ENCODE data around the gene APPL1.
A peak's percentile ranks its signal among the peaks of the same experiment; 100 is the strongest.

Gene APPL1

GRCh38 chr3:57227204-57227929 is at the start of gene APPL1:
TSS of gene APPL1 (plus strand) at chr3:57227729. CDS start at chr3:57227884, 155 bp downstream.
- peak; percentile 95 for DNase-seq

- DNase-seq, result no peak
These were observed 47.7 kb upstream of the APPL1 start for GRCh38 chr3:57179580-57180410.

- DNase-seq, result no peak
These were observed 43.0 kb upstream of the APPL1 start for GRCh38 chr3:57184526-57184925.

GRCh38 chr3:57192028-57192427 is 35.5 kb upstream of the APPL1 start:
- DNase-seq, result no peak

GRCh38 chr3:57194641-57195040 is 32.9 kb upstream of the APPL1 start:
- no peak for DNase-seq

- DNase-seq, result no peak
These were observed 27.6 kb upstream of the APPL1 start, which contains the start of gene HESX1 for GRCh38 chr3:57199895-57200297. TSS of gene HESX1 (minus strand) at chr3:57199978. CDS start at chr3:57199918, 60 bp downstream.

- DNase-seq, result no peak
These were observed 21.1 kb upstream of the APPL1 start for GRCh38 chr3:57206423-57206822.

- DNase-seq, result no peak
These were observed 5.6 kb upstream of the APPL1 start for GRCh38 chr3:57221883-57222282.

GRCh38 chr3:57224856-57225255 is 2.7 kb upstream of the APPL1 start:
- DNase-seq, result no peak

GRCh38 chr3:57226176-57226575 is 1.4 kb upstream of the APPL1 start:
- no peak for DNase-seq

- peak; percentile 85 for DNase-seq
These were observed 612 bp downstream of the APPL1 start for GRCh38 chr3:57227930-57228751.

- DNase-seq, result no peak
These were observed 2.5 kb downstream of the APPL1 start for GRCh38 chr3:57230006-57230405.

GRCh38 chr3:57233799-57234198 is 6.3 kb downstream of the APPL1 start:
- no peak for DNase-seq

- no peak for DNase-seq
These were observed 7.4 kb downstream of the APPL1 start for GRCh38 chr3:57234613-57235575.

- DNase-seq, result no peak
These were observed 17.4 kb downstream of the APPL1 start for GRCh38 chr3:57244946-57245345.

- no peak for DNase-seq
These were observed 24.9 kb downstream of the APPL1 start for GRCh38 chr3:57252404-57252803.

GRCh38 chr3:57256844-57257243 is 29.3 kb downstream of the APPL1 start:
- no peak for DNase-seq

- no peak for DNase-seq
These were observed 30.1 kb downstream of the APPL1 start for GRCh38 chr3:57257678-57258077.

GRCh38 chr3:57261119-57261518 is 33.6 kb downstream of the APPL1 start:
- DNase-seq, result no peak

- DNase-seq, result no peak
These were observed 34.4 kb downstream of the APPL1 start for GRCh38 chr3:57261929-57262328.

- DNase-seq, result no peak
These were observed 40.9 kb downstream of the APPL1 start for GRCh38 chr3:57268416-57268815.

- no peak for DNase-seq
These were observed 47.3 kb downstream of the APPL1 start for GRCh38 chr3:57274845-57275244.
